ENCODE measurements around the gene SIAH2.

SIAH2 gene

GRCh38 chr3:150749255-150749654 is 13.7 kb downstream of the SIAH2 start:
- 85 to 90% methylated on average over 5 of the region's 6 CpGs for WGBS, 2 experiments
- no peaks in the 10 kb centered on the region for H3K36me3 ChIP-seq (ENCODE audit: control insufficient read depth, insufficient read depth, low read length)
- no peaks in the 10 kb centered on the region for H3K9me3 ChIP-seq (ENCODE audit: control insufficient read depth, low read length)
- no peak overlapping the region for H3K27ac ChIP-seq (ENCODE audit: insufficient read depth, low read depth, low read length, poor library complexity, severe bottlenecking)
- H3K27me3 ChIP-seq (ENCODE audit: control insufficient read depth, insufficient read depth, low read length, poor library complexity, severe bottlenecking) = no peaks in the 10 kb centered on the region
- no peak overlapping the region for H3K4me3 ChIP-seq (ENCODE audit: insufficient read depth, low read depth, low read length)
- H3K4me1 ChIP-seq (ENCODE audit: control insufficient read depth, insufficient read depth, low read length) = peaks cover 3% of the 10 kb centered on the region

GRCh38 chr3:150748684-150749047 is 14.3 kb downstream of the SIAH2 start:
- peaks cover 3% of the 10 kb centered on the region for H3K4me1 ChIP-seq (ENCODE audit: control insufficient read depth, insufficient read depth, low read length)
- no peaks in the 10 kb centered on the region for H3K27me3 ChIP-seq (ENCODE audit: control insufficient read depth, insufficient read depth, low read length, poor library complexity, severe bottlenecking)
- H3K4me3 ChIP-seq (ENCODE audit: insufficient read depth, low read depth, low read length) = no peak overlapping the region
- no peaks in the 10 kb centered on the region for H3K9me3 ChIP-seq (ENCODE audit: control insufficient read depth, low read length)
- H3K27ac ChIP-seq (ENCODE audit: insufficient read depth, low read depth, low read length, poor library complexity, severe bottlenecking) = no peak overlapping the region
- no peaks in the 10 kb centered on the region for H3K36me3 ChIP-seq (ENCODE audit: control insufficient read depth, insufficient read depth, low read length)
- 89 to 100% methylated on average over 1 of the region's 1 CpG for WGBS, 2 experiments

- Histone ChIP-seq H3K4me1 (ENCODE audit: control insufficient read depth, insufficient read depth, low read length) (peaks cover 3% of the 10 kb centered on the region), H3K27me3 (ENCODE audit: control insufficient read depth, insufficient read depth, low read length, poor library complexity, severe bottlenecking) (no peaks in the 10 kb centered on the region), H3K27ac (ENCODE audit: insufficient read depth, low read depth, low read length, poor library complexity, severe bottlenecking) (no peak overlapping the region), H3K36me3 (ENCODE audit: control insufficient read depth, insufficient read depth, low read length) (no peaks in the 10 kb centered on the region), H3K9me3 (ENCODE audit: control insufficient read depth, low read length) (no peaks in the 10 kb centered on the region), H3K4me3 (ENCODE audit: insufficient read depth, low read depth, low read length) (no peak overlapping the region)
- 93 to 95% methylated on average over 5 of the region's 5 CpGs for WGBS, 2 experiments
These were observed 14.9 kb downstream of the SIAH2 start for GRCh38 chr3:150747886-150748683.

GRCh38 chr3:150746791-150747590 is 16.0 kb downstream of the SIAH2 start:
- H3K27ac ChIP-seq (ENCODE audit: insufficient read depth, low read depth, low read length, poor library complexity, severe bottlenecking) = no peak overlapping the region
- no peaks in the 10 kb centered on the region for H3K36me3 ChIP-seq (ENCODE audit: control insufficient read depth, insufficient read depth, low read length)
- H3K27me3 ChIP-seq (ENCODE audit: control insufficient read depth, insufficient read depth, low read length, poor library complexity, severe bottlenecking) = no peaks in the 10 kb centered on the region
- peaks cover 3% of the 10 kb centered on the region for H3K4me1 ChIP-seq (ENCODE audit: control insufficient read depth, insufficient read depth, low read length)
- H3K9me3 ChIP-seq (ENCODE audit: control insufficient read depth, low read length) = no peaks in the 10 kb centered on the region
- no peak overlapping the region for H3K4me3 ChIP-seq (ENCODE audit: insufficient read depth, low read depth, low read length)
- WGBS, 2 experiments = 94 to 96% methylated on average over 7 of the region's 7 CpGs

GRCh38 chr3:150745832-150746231 is 17.1 kb downstream of the SIAH2 start:
- no peaks in the 10 kb centered on the region for H3K36me3 ChIP-seq (ENCODE audit: control insufficient read depth, insufficient read depth, low read length)
- 94 to 100% methylated on average over 3 of the region's 3 CpGs for WGBS, 2 experiments
- no peak overlapping the region for H3K4me3 ChIP-seq (ENCODE audit: insufficient read depth, low read depth, low read length)
- H3K27me3 ChIP-seq (ENCODE audit: control insufficient read depth, insufficient read depth, low read length, poor library complexity, severe bottlenecking) = no peaks in the 10 kb centered on the region
- peaks cover 3% of the 10 kb centered on the region for H3K4me1 ChIP-seq (ENCODE audit: control insufficient read depth, insufficient read depth, low read length)
- no peak overlapping the region for H3K27ac ChIP-seq (ENCODE audit: insufficient read depth, low read depth, low read length, poor library complexity, severe bottlenecking)
- H3K9me3 ChIP-seq (ENCODE audit: control insufficient read depth, low read length) = no peaks in the 10 kb centered on the region

GRCh38 chr3:150744919-150745211 is 18.1 kb downstream of the SIAH2 start:
- no peak overlapping the region for H3K27ac ChIP-seq (ENCODE audit: insufficient read depth, low read depth, low read length, poor library complexity, severe bottlenecking)
- H3K36me3 ChIP-seq (ENCODE audit: control insufficient read depth, insufficient read depth, low read length) = no peaks in the 10 kb centered on the region
- WGBS, 2 experiments = 89 to 100% methylated on average over 1 of the region's 1 CpG
- peaks cover 3% of the 10 kb centered on the region for H3K4me1 ChIP-seq (ENCODE audit: control insufficient read depth, insufficient read depth, low read length)
- H3K27me3 ChIP-seq (ENCODE audit: control insufficient read depth, insufficient read depth, low read length, poor library complexity, severe bottlenecking) = no peaks in the 10 kb centered on the region
- no peak overlapping the region for H3K4me3 ChIP-seq (ENCODE audit: insufficient read depth, low read depth, low read length)
- H3K9me3 ChIP-seq (ENCODE audit: control insufficient read depth, low read length) = no peaks in the 10 kb centered on the region

- no peaks in the 10 kb centered on the region for H3K27me3 ChIP-seq (ENCODE audit: control insufficient read depth, insufficient read depth, low read length, poor library complexity, severe bottlenecking)
- H3K4me3 ChIP-seq (ENCODE audit: insufficient read depth, low read depth, low read length) = no peak overlapping the region
- no peaks in the 10 kb centered on the region for H3K9me3 ChIP-seq (ENCODE audit: control insufficient read depth, low read length)
- 85 to 90% methylated on average over 5 to 8 of the region's 8 CpGs for WGBS, 2 experiments
- peaks cover 3% of the 10 kb centered on the region for H3K4me1 ChIP-seq (ENCODE audit: control insufficient read depth, insufficient read depth, low read length)
- H3K36me3 ChIP-seq (ENCODE audit: control insufficient read depth, insufficient read depth, low read length) = no peaks in the 10 kb centered on the region
- H3K27ac ChIP-seq (ENCODE audit: insufficient read depth, low read depth, low read length, poor library complexity, severe bottlenecking) = no peak overlapping the region
These were observed 18.7 kb downstream of the SIAH2 start for GRCh38 chr3:150744041-150744918.

GRCh38 chr3:150743508-150743907 is 19.5 kb downstream of the SIAH2 start:
- no peak overlapping the region for H3K4me3 ChIP-seq (ENCODE audit: insufficient read depth, low read depth, low read length)
- WGBS, 2 experiments = 93 to 94% methylated on average over 2 of the region's 2 CpGs
- H3K27me3 ChIP-seq (ENCODE audit: control insufficient read depth, insufficient read depth, low read length, poor library complexity, severe bottlenecking) = no peaks in the 10 kb centered on the region
- H3K4me1 ChIP-seq (ENCODE audit: control insufficient read depth, insufficient read depth, low read length) = peaks cover 3% of the 10 kb centered on the region
- no peaks in the 10 kb centered on the region for H3K36me3 ChIP-seq (ENCODE audit: control insufficient read depth, insufficient read depth, low read length)
- no peak overlapping the region for H3K27ac ChIP-seq (ENCODE audit: insufficient read depth, low read depth, low read length, poor library complexity, severe bottlenecking)
- H3K9me3 ChIP-seq (ENCODE audit: control insufficient read depth, low read length) = no peaks in the 10 kb centered on the region

- Histone ChIP-seq H3K27me3 (ENCODE audit: control insufficient read depth, insufficient read depth, low read length, poor library complexity, severe bottlenecking) (no peaks in the 10 kb centered on the region), H3K27ac (ENCODE audit: insufficient read depth, low read depth, low read length, poor library complexity, severe bottlenecking) (no peak overlapping the region), H3K36me3 (ENCODE audit: control insufficient read depth, insufficient read depth, low read length) (no peaks in the 10 kb centered on the region), H3K4me3 (ENCODE audit: insufficient read depth, low read depth, low read length) (no peak overlapping the region), H3K4me1 (ENCODE audit: control insufficient read depth, insufficient read depth, low read length) (peaks cover 3% of the 10 kb centered on the region), H3K9me3 (ENCODE audit: control insufficient read depth, low read length) (no peaks in the 10 kb centered on the region)
- 93% methylated on average over 4 of the region's 4 CpGs for WGBS, 2 experiments
These were observed 20.3 kb downstream of the SIAH2 start for GRCh38 chr3:150742679-150743078.

GRCh38 chr3:150742141-150742523 is 20.8 kb downstream of the SIAH2 start:
- H3K4me1 ChIP-seq (ENCODE audit: control insufficient read depth, insufficient read depth, low read length) = peaks cover 3% of the 10 kb centered on the region

More at GRCh38 chr3:150742141-150742523, 20.8 kb downstream of the SIAH2 start:
- Histone ChIP-seq H3K27ac (ENCODE audit: insufficient read depth, low read depth, low read length, poor library complexity, severe bottlenecking) (no peak overlapping the region), H3K36me3 (ENCODE audit: control insufficient read depth, insufficient read depth, low read length) (no peaks in the 10 kb centered on the region), H3K27me3 (ENCODE audit: control insufficient read depth, insufficient read depth, low read length, poor library complexity, severe bottlenecking) (no peaks in the 10 kb centered on the region), H3K4me3 (ENCODE audit: insufficient read depth, low read depth, low read length) (no peak overlapping the region), H3K9me3 (ENCODE audit: control insufficient read depth, low read length) (no peaks in the 10 kb centered on the region)
- whole genome bisulfite sequencing, 2 experiments = 95 to 96% methylated on average over 15 of the region's 15 CpGs
